ENCODE measurements around the gene MKKS. TPM values are rescaled to one million over a fixed set of nuclear protein-coding genes. Genes with fewer than 3 reads are reported as not detected.

MKKS gene
- total RNA-seq (2022; extraction: Qiagen RNA extraction): 16.0 to 19.1 TPM (median 17.6 TPM) in 5 replicates

DNA sequence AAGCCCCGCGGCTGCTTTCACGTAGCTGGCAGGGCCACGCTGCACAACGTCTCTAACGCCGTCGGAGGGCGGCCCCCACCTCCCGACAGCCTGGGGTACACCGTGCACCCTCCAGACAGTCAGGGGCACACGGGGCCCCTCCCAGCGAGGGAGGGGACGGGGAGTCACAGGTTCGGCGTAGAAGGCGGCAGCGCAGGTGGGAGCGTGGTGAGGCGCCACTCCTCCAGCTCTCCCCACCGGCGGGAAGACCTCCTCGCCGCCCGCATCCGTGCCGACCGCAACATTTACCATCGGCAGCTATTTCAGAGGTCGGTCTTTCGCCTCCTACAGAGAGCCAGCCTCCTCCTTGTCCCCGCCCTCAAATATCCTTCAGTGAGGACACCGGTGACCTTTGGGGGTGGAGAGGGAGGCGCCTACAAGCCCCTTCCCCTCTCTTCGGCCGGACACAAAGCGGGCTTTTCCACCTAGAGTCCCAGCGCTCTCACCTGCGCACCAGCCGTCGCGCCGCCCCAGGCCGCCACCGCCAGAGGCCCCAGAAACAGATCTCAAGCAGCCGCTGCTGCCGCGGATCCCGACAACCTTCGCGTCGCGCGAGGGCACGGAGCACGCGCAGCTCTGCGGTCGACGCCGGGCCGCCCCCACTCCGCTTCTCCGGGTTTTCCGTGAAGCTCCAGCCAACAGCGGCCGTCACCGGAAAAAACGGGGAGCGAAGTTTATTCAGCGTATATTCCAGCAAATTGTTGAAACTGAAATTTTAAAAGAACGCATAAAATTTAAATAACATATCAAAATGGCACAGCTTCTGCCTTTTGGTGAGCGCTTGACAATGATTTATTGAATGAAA is at the start of gene MKKS:
Gene MKKS, minus strand, starts transcription at position 600 of the 844 bp plus-strand sequence. CDS start 20,708 bp downstream, outside the sequence.

DNA sequence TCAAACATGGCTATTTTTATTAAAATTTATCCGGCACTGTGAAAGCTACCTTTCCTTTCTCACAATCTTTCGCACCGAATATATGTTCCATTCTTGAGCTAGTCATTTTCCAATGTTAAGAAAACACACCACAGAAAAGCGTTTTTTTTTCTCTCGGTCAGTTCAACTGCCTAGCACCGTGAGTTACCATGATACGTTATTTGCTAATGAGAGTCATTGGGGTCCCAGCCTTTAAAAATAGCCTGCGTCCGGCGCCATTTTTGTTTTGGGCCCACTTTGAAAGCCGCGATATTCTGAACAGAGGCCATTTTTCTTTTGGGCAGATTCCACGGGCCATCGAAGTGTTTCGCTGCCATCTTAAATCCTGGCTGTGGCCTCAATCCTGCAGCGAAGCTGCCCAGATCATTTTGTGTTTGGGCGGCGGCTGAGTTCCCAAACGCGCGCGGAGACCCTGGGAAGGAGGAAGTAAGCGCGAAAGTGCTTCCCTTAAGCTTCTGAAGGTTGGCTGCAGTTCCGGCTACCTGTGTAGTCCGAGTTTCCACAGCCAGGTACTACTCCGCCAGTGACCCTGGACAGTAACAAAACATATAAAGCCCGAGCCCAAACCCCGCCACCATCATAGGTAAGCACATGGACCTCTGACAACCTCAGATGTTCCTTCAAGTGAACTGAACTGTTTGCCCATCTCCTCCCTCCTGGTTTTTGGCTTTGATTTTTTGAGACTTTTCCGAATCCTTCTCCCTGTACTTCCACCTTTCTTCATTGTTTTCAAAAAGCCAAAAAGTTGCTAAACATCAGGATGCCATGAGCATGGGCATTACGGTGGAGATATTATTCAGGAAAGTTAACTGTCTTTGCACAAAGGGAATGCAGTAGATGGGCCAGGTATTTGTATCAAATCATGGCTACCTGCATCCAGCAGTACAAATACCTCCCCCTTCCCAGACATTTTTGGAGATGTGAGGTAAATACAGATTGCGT is 1.1 kb upstream of the MKKS start, which contains the start of gene SLX4IP:
Gene SLX4IP, plus strand, starts transcription at position 474 of the 981 bp plus-strand sequence. CDS start 22,900 bp downstream, outside the sequence.

Other genes starting within 250 kb of the MKKS start
- 13.5 to 18.5 TPM (median 16.1 TPM) in 5 replicates for gene SNAP25, start 215.4 kb downstream of the MKKS start, total RNA-seq (2022; extraction: Qiagen RNA extraction)
- 2.1 to 2.6 TPM (median 2.5 TPM) in 5 replicates for gene SLX4IP, start 1.1 kb upstream of the MKKS start, total RNA-seq (2022; extraction: Qiagen RNA extraction)
- gene JAG1, start 239.8 kb upstream of the MKKS start, total RNA-seq (2022; extraction: Qiagen RNA extraction): 33.7 to 40.1 TPM (median 37.9 TPM) in 5 replicates